T follicular helper cell (primary cell): Measurements from ENCODE around the gene CDC42BPG.
A peak's percentile ranks its signal among the peaks of the same experiment; 100 is the strongest.

Source experiments
- DNase-seq: peaks from one replicate; pipeline ENCODE4 v3.0.0-alpha.2; 2020; ENCODE audit warnings: low read depth

The CDC42BPG gene

DNA sequence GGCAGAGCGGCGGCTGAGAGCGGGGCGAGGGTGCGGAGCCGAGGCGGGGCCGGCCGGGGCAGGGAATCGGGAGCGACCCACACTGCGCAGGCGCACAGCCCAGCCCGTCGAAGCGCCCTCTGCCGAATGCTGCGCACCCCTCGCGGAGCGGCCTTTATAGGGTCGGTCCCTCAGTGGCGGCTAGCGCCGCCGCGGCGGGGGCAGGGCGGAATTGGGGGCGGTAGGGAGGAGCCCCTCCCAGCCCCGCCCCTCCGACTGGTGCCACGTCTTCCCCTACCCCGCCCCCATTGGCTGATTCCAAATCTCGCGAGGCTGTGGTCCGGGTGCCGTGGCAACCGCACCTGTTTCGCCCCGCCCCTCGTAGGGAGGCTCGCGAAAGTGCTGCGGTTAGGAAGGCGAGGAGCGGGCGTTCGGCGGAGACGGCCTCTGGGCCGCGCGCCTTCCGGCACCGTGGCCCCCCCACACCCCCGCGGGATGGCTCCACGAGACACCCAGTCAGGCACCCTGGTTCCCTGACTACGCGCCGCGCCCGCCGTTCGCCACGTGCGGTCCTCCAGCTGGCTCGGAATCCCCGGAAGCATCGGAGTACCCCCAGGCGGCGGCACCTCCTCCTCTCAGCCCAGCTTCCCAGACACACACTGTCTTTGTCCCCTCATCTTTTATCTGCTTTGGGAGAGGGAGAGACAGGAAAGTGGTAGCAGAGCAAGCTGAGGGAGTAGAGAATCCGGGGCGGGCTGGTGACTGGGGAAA lies 34.2 kb upstream of the CDC42BPG start, which contains the start of gene EHD1:
Gene EHD1 (minus strand): TSS at position 128 of the 750 bp plus-strand sequence. CDS start 157 bp downstream, outside the sequence.
- peak; percentile 100 for DNase-seq

DNA sequence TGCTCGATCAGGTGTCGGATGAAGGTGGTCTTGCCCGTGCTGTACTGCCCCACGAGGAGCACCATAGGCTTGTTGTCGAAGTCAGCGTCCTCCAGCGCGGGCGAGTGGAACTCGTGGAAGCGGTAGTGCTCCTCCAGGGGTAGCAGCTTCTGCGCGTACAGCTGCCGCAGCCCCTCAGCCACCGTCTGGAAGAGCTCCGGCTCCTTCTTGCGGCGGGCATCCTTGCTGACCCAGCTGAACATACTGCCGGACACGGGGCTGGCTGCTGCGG lies 33.7 kb upstream of the CDC42BPG start:
- no peak for DNase-seq

- no peak for DNase-seq
These were observed 33.2 kb upstream of the CDC42BPG start for GRCh38 chr11:64877390-64878222.

DNA sequence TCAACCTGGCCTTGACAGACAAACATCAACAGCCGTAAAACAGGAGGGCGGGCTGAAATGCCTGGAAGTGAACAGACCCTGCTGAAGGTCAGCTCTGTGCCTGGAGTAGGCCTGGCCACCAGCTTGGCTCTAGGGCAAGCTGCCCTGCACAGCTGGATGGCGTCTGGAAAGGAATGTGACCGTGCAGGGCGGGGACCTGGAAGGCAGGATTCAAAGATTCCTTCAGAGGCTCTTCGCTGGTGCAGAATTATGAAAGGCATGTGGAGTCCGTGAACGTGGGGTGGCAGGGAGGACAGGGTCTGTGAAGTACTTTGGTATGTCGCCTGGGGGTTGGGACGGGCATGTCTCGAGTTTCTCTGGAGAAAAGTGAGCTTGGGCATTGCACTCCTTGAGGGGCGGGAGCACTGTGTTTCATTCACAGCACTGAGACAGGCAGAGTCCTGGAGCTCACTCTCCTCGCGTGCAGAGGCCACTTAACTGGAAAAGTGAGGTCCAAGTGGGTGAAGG lies 32.4 kb upstream of the CDC42BPG start:
- DNase-seq = no peak

- no peak for DNase-seq
These were observed 31.8 kb upstream of the CDC42BPG start for GRCh38 chr11:64876229-64876750.

DNA sequence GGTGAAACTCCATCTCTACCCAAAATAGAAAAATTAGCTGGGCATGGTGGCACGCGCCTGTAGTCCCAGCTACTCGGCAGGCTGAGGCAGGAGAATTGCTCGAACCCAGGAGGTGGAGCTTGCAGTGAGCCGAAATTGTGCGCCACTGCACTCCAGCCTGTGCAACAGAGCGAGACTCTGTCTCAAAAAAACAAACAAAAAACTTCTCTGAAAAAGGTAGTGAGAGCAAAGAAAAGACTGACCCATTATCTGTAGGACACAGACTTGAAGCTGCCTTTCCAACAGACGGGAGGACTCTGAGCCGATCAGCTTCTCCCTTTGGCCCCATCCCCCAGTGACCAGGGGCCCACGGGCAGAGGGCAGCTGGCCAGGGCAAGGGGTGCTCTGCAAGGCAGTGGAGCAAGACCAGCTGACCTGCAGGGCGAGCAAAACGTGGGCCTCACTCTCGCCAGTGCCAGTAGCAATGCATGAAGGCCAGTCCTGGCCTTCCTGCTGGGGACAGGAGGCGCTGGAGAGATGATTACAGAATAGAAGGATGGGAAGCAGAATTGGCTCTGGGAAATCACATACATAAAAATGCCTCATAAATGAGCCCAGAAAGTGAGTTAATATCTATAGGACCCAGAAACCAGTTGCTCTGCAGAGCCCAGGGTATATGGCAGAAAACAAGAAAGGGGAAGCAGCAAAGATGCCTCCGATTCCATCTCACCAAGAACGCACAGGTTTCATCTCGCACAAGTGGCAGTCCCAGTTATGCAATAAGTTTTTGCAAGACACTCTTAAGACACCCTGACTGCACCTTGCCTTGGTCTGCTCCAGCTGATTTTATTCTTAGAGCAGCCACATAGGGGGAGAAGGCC lies 31.1 kb upstream of the CDC42BPG start:
- DNase-seq = no peak

DNA sequence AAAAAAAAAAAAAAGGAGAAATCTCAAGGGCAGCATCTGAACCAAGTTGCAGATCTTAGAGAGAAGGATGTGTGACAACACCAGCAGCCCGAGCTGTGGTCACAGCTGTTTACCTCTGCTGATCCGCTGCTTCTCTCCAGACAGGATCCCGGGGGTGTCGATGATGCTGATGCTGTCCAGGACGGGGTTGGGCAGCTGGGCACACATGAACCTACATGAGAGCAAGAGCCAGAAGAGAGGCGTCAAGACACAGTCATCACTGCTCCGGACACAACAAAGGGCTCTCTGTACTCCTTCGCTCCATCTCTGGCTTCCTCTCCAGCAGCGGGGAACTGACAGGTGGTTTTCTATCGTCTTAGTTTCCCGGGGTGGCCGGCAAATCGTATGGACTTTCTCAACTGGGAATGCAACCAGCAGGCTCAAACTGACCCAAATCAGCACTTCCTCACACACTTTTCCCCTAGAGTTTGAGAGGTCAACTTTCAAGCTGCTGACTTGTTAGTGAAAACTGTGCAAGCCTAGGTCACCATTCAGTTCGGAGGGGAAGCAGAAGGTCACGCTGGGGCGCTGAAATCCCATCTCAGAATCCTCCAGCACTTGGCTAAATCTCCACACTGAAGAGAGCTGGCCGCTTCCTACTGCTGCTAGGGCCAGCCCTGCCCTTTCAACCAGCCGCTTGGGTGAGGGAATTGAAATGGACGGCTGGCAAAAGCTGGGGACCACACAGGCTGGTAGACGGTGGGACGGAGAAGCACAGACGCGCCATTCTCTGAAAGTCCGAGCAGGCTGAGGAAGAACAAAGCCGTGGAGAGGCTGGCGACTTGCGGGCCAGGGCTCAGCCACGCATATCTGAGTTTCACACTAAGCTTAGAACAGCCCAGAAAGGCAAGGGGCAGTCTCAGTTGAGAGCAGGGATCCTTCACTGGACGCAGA lies 30.1 kb upstream of the CDC42BPG start:
- DNase-seq = no peak

DNA sequence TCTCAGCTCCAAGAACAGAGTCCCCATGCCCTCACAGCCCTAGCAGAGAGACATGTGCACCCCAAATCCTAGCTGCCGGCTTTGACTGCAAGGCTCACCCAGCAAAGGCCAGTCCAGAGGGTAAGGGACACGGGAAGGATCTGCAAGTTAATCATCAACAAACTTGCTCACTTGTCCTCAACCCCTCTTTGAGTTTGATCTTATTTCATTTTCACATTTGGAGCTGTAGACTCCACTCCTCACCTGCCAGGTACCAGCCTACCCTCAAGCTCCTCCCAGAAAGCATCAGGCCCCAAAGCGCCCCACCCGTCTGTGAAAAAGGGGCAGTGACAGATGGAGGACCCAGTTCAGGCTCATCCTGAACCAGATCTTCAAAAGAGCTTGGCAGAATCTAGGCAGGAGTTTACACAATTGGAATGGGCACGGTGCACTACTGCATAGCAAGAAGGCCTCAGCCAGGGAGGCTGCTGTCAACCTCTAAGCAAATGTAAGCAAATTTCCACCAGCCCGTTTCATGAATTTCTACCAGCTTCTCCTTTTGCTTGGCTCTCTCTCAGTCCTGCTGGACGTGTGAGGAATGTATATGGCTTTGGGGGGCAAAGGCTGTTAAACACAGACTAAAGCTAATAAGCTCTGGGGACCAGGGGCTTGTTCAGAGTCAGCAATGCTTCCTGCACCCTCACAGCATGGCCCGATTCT lies 28.5 kb upstream of the CDC42BPG start:
- no peak for DNase-seq

GRCh38 chr11:64871492-64871891 lies 27.0 kb upstream of the CDC42BPG start:
- DNase-seq = no peak

DNA sequence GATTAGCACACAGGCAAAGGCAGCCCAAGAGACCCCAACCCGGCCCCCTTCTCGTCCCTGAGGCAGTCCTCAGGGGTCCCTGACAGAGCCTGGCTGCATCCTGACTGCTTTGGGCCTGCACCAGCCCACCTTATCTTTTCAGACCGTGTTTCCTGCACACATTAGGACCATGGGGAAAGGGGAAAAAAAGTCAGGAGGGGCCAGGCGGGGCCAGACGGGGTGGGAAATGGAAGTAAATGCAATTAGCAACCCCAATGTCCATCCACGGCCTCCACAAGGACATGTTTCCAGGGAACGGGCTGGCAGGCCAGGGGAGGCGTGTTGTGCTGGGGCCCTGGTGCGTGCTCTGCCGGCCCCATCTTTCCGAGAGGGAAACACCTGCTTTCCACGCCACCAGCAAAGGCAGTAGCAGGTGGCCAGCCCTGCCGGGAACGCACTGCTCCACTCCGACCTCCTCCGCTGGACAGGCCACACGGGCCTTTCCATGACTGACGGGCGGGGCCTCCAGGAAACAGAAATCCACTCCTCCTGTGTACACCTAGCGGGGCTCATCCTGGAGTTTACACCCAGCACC lies 26.5 kb upstream of the CDC42BPG start:
- no peak for DNase-seq

- no peak for DNase-seq
These were observed 25.9 kb upstream of the CDC42BPG start for GRCh38 chr11:64870176-64870892.

DNA sequence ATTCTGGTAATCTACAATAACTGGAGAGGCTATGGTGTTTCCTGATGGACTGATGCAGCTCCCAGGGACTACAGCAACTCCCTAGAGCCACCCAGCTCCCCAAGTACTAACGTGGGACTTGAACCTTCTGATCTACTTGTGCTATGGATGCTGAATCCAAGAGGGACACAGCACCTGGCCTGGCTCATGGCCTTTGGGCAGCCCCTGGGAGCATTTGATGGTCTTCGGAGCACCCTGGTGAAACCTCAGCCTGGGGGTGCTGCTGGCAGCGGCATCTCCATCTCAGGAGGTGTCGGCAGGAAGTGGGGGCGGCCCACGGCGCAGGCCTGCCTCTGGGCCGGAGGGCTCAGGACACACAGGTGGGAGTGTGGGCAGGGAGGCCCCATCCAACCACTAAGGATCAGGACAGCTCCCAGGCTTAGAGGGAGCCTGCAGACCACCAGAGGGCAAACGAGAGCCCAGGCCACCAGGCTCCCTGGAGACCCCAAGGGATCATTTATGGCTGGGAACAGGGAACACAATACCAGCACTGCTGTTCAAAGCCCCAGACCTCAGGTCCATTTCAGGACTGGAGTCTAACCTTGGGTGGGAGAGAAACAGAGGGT lies 25.2 kb upstream of the CDC42BPG start:
- DNase-seq = no peak

GRCh38 chr11:64868904-64869570 lies 24.6 kb upstream of the CDC42BPG start:
- no peak for DNase-seq

DNA sequence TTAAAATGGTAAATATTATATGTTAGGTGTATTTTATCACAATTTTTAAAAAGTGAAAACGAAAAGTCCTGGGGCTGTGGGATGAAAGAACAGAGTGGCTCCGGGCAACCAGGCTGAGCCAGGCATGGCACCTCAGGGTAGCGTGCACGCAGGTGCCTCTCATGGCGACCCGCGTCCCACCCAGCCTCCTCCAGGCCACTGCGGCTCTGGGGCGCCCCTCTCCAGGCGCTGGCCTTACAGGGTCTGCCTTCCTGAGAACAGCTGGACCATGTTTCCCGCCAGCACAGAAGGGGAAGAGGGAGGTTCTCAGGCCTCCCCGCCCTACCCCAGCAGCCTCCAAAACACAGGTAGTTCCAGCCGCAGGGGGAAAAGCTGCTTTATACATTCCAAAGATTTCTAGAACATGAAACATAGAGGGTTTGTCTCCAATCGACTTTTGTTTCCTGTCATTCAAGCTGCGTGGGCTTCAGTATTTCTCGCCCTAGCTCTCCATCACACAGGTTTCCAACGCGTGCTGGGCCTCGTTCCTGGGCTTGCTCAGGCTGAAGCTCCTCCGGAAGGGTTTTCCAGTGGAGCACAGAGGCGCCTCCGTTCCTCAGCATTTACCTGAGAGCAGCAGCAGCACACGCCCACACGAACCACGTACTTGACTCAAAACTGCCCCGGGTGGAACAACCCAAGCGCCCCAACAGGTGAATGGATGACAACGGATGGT lies 23.5 kb upstream of the CDC42BPG start:
- DNase-seq = no peak

GRCh38 chr11:64866173-64866491 lies 21.7 kb upstream of the CDC42BPG start:
- DNase-seq = no peak

GRCh38 chr11:64865286-64866172 lies 21.1 kb upstream of the CDC42BPG start:
- no peak for DNase-seq
